HCT116 (cell line): ENCODE results near the gene FADS1. TPM values are rescaled to one million over a fixed set of nuclear protein-coding genes. Genes with fewer than 3 reads are reported as not detected.

Source experiments
- ATAC-seq: fragments of 200-7000 bp; cut with Tn5 transposase; 2 replicates; pipeline ENCODE4 v1.9.1; 2020; ENCODE audit warnings: mild to moderate bottlenecking, moderate library complexity
- BruUV-seq: library from RNA; stranded (reverse); fragments of 400-500 nt; replicated peaks from 2 replicates; lab custom pipeline; 2021; lab: Mats Ljungman, UMichigan
- CTCF ChIA-PET: fragments of 300-600 bp; sonication (Branson Sonifier 250); formaldehyde crosslinking; loops from one replicate; lab custom pipeline; 2021; ENCODE audit warnings: antibody characterized with exemption; lab: Charles Lee
- POLR2A ChIA-PET: fragments of 300-600, 350-600 bp; sonication (Branson Sonifier 250); formaldehyde crosslinking; loops from one replicate; lab custom pipeline; 2021; ENCODE audit warnings: antibody characterized with exemption; lab: Charles Lee
- RAD21 ChIA-PET, 2 experiments: fragments of 300-600 bp; sonication (Branson Sonifier 250); formaldehyde crosslinking; loops; one replicate each; lab custom pipeline; 2023; ENCODE audit warnings: low total read pairs in 2 of 2; ENCODE audit not compliant: uncharacterized antibody in 2 of 2, unreplicated experiment in 2 of 2, low non-redundant PET in 1 of 2; lab: Charles Lee
- DNase-seq: peaks from one replicate; pipeline ENCODE4 v3.0.0-alpha.2; 2010; ENCODE audit warnings: low read depth, low spot score
- H2AFZ ChIP-seq: fragments of 200-600 bp; shearing (Covaris generic), sonication (generic); 2 replicates; pipeline ENCODE4 v1.6.1; 2017; ENCODE audit warnings: low read depth, mixed run types, mixed read lengths, antibody characterized with exemption, low read length; ENCODE audit not compliant: poor library complexity, severe bottlenecking
- H3K27ac ChIP-seq: 2 replicates; pipeline ENCODE4 v1.5.1; 2012; ENCODE audit warnings: low read depth, low read length
- H3K27me3 ChIP-seq: fragments of 200-600 bp; sonication (generic); 2 replicates; pipeline ENCODE4 v1.6.1; 2016; ENCODE audit warnings: mixed run types, low read length, mixed read lengths; ENCODE audit not compliant: insufficient read depth
- H3K36me3 ChIP-seq, 2 experiments: fragments of 200-500 bp in 1 of 2; fragments of 200-600 bp in 1 of 2; sonication (Bioruptor generic) in 1 of 2; sonication (generic) in 1 of 2; 2 replicates each; pipeline versions ENCODE4 v1.5.1 to v1.6.1; 2014 to 2016; ENCODE audit warnings: low read length in 2 of 2, inconsistent platforms in 1 of 2, mixed read lengths in 1 of 2, mixed run types in 1 of 2; ENCODE audit not compliant: insufficient read depth in 2 of 2, control insufficient read depth in 1 of 2
- H3K4me1 ChIP-seq, 2 experiments: fragments of 200-600 bp in 1 of 2; sonication (generic) in 1 of 2; 2 replicates each; pipeline versions ENCODE4 v1.5.1 to v1.6.1; 2012 to 2017; ENCODE audit warnings: low read length in 2 of 2, inconsistent platforms in 1 of 2, mild to moderate bottlenecking in 1 of 2, mixed read lengths in 1 of 2, mixed run types in 1 of 2, moderate library complexity in 1 of 2; ENCODE audit not compliant: insufficient read depth in 2 of 2, control insufficient read depth in 1 of 2
- H3K4me2 ChIP-seq: fragments of 200-600 bp; sonication (generic); 2 replicates; pipeline ENCODE4 v1.6.1; 2017; ENCODE audit warnings: mixed run types, low read length, mixed read lengths
- H3K4me3 ChIP-seq, 2 experiments: fragments of 200-600 bp in 1 of 2; sonication (generic) in 1 of 2; replicated peaks in 1 of 2; 2 replicates each; pipeline ENCODE4 v1.5.1; 2011 to 2016; ENCODE audit warnings: low read length in 2 of 2, control low read depth in 1 of 2, low read depth in 1 of 2, mild to moderate bottlenecking in 1 of 2, mixed read lengths in 1 of 2, mixed run types in 1 of 2
- H3K79me2 ChIP-seq: fragments of 200-600 bp; sonication (generic); 2 replicates; pipeline ENCODE4 v1.6.1; 2017; ENCODE audit warnings: mild to moderate bottlenecking, mixed run types, low read length, moderate library complexity, mixed read lengths; ENCODE audit not compliant: insufficient read depth
- H3K9ac ChIP-seq: fragments of 200-600 bp; sonication (generic); 2 replicates; pipeline ENCODE4 v1.6.1; 2016; ENCODE audit warnings: low read length, mixed read lengths
- H3K9me2 ChIP-seq: fragments of 200-600 bp; sonication (generic), shearing (Covaris generic); 2 replicates; pipeline ENCODE4 v1.6.1; 2017; ENCODE audit warnings: mixed run types, mild to moderate bottlenecking, moderate library complexity; ENCODE audit not compliant: insufficient read depth
- H3K9me3 ChIP-seq, 2 experiments: fragments of 200-500 bp in 1 of 2; fragments of 200-600 bp in 1 of 2; sonication (Bioruptor generic) in 1 of 2; sonication (generic) in 1 of 2; 2 replicates each; pipeline ENCODE4 v1.6.1; 2014 to 2017; ENCODE audit warnings: low read length in 2 of 2, mixed read lengths in 2 of 2, inconsistent platforms in 1 of 2, low read depth in 1 of 2, mild to moderate bottlenecking in 1 of 2, mixed run types in 1 of 2, moderate library complexity in 1 of 2; ENCODE audit not compliant: control insufficient read depth in 1 of 2, insufficient read depth in 1 of 2
- H4K20me1 ChIP-seq: fragments of 200-600 bp; sonication (generic), shearing (Covaris generic); 2 replicates; pipeline ENCODE4 v1.6.1; 2017; ENCODE audit warnings: mixed run types, mild to moderate bottlenecking, moderate library complexity; ENCODE audit not compliant: insufficient read depth
- CEBPB ChIP-seq: IDR thresholded peaks from 2 replicates; pipeline ENCODE4 v1.6.1; 2012; ENCODE audit warnings: low read depth
- EGR1 ChIP-seq: IDR thresholded peaks from 2 replicates; pipeline ENCODE4 v1.6.1; 2012; ENCODE audit warnings: low read depth
- EZH2 ChIP-seq: fragments of 200-600 bp; sonication (generic); IDR thresholded peaks from 2 replicates; pipeline ENCODE4 v1.6.1; 2017; ENCODE audit warnings: antibody characterized with exemption, mixed run types
- POLR2AphosphoS5 ChIP-seq: IDR thresholded peaks from 2 replicates; pipeline ENCODE4 v1.6.1; 2011; ENCODE audit warnings: mild to moderate bottlenecking, low read depth, low read length, moderate library complexity
- SP1 ChIP-seq: IDR thresholded peaks from 2 replicates; pipeline ENCODE4 v1.6.1; 2012; ENCODE audit warnings: low read depth
- TCF7L2 ChIP-seq: IDR thresholded peaks from 2 replicates; pipeline ENCODE4 v1.7.0; 2011; ENCODE audit warnings: borderline replicate concordance, inconsistent platforms; ENCODE audit not compliant: insufficient read depth, insufficient read length; ENCODE audit errors: extremely low read depth
- YY1 ChIP-seq: IDR thresholded peaks from 2 replicates; pipeline ENCODE4 v1.6.1; 2011; ENCODE audit warnings: low read length, low read depth, moderate library complexity, mild to moderate bottlenecking; ENCODE audit not compliant: insufficient replicate concordance; ENCODE audit errors: extremely low read depth
- ZFX ChIP-seq: fragments of 450-650 bp; IDR thresholded peaks from 2 replicates; pipeline ENCODE4 v1.6.1; 2017
- intact Hi-C: fragments of 100-400 bp; cut with micrococcal nuclease; formaldehyde crosslinking; loops from 2 replicates; pipeline ENCODE4 v1.10.0; 2022
- total RNA-seq: library from RNA; stranded (reverse); gene quantifications from one replicate; pipeline ENCODE4 v1.2.1, GENCODE V29; 2021; ENCODE audit not compliant: unreplicated experiment
- TF ChIP-seq, protein P1 (sequence below), 3 experiments: fragments of 200-600 bp in 1 of 3; sonication (generic) in 1 of 3; IDR thresholded peaks in 2 of 3; conservative IDR thresholded peaks in 1 of 3; 2 replicates each; pipeline ENCODE4 v1.5.1; 2012 to 2017; ENCODE audit warnings: low read depth in 2 of 3, low read length in 2 of 3, antibody characterized with exemption in 1 of 3, borderline replicate concordance in 1 of 3, control low read depth in 1 of 3, mild to moderate bottlenecking in 1 of 3, mixed read lengths in 1 of 3, mixed run types in 1 of 3, moderate library complexity in 1 of 3; ENCODE audit not compliant: insufficient read depth in 1 of 3
- TF ChIP-seq, protein P2 (sequence below): IDR thresholded peaks from 2 replicates; pipeline ENCODE4 v1.6.1; 2012

Gene FADS1
- total RNA-seq, 1 experiment from 2014 or later = 56.6 TPM

DNA sequence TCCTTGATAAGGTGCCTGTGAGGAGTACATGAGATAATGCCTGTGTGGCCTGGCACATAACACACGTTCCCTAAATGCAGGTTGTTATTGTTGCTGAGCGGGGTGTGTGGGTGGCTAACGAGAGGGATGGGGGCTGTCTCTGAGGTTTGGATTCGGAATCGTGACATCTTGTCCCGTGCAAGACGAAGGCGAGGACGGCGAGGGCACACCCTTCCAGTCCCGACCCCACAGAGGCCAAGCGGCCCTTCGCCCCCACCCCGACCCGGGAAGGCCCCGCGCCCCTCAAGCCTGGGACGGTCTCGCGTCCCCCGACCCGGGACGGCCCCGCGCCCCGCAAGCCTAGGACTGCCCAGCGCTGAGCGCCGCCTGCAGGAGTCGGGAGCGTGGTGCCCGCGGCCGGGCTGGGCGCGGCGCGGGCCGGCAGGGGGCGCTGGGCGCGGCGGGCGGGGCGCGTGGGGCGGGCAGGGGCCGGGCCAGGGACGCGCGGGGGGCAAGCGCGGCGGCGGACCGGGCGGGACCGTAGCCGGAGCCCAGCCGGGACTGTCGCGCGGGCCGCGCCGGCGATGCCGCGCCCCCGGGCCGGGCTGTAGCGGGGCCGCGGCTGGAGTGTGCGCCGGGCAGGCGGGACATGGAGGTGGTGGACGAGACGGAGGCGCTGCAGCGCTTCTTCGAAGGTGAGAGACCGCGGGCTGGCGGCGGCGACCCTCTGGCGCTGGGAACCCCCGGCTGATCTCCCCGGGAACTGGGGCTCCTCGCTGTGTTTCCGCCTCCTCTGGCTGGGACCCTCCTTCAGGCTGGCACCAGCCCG lies 64.5 kb downstream of the FADS1 start, which contains the start of gene MYRF:
MYRF (plus strand) TSS at position 520 of the 808 bp plus-strand sequence; CDS start at position 629, 109 bp downstream.
- ChIA-PET CTCF (no interaction called here), POLR2A (no interaction called here), RAD21 (no interaction called here)
- Histone ChIP-seq H3K4me2 (peak within 1 kb of the TSS; percentile 99), H3K79me2 (peaks cover 42% of the 10 kb centered on the region; the same call in 1 of the 2 replicates), H3K4me1 (peaks cover 29 to 67% of the 10 kb centered on the region in 2 experiments), H3K4me3 (peak within 1 kb of the TSS; percentile 63 to 87), H2AFZ (peak within 1 kb of the TSS; percentile 74), H3K9me3 (no peaks in the 10 kb centered on the region), H3K36me3 (no peaks in the 10 kb centered on the region), H3K27ac (peak within 1 kb of the TSS; percentile 71), H4K20me1 (no peaks in the 10 kb centered on the region), H3K9me2 (no peaks in the 10 kb centered on the region), H3K9ac (peak within 1 kb of the TSS; percentile 82), H3K27me3 (no peaks in the 10 kb centered on the region)
- intact Hi-C loops = loop anchor here (1.0 kb wide), 1 partner anchor 24 kb away; no protein-coding TSS in a partner anchor
- TF ChIP-seq EZH2 = no peak
- TF ChIP-seq CEBPB = no peak
- TF ChIP-seq POLR2AphosphoS5 = peak; percentile 44; the same call in 1 of the 2 replicates
- no peak for TF ChIP-seq TCF7L2
- TF ChIP-seq ZFX = 0 out of 2 replicates have a peak, but pooled peaks have one; percentile 8
- TF ChIP-seq, protein P1, sequence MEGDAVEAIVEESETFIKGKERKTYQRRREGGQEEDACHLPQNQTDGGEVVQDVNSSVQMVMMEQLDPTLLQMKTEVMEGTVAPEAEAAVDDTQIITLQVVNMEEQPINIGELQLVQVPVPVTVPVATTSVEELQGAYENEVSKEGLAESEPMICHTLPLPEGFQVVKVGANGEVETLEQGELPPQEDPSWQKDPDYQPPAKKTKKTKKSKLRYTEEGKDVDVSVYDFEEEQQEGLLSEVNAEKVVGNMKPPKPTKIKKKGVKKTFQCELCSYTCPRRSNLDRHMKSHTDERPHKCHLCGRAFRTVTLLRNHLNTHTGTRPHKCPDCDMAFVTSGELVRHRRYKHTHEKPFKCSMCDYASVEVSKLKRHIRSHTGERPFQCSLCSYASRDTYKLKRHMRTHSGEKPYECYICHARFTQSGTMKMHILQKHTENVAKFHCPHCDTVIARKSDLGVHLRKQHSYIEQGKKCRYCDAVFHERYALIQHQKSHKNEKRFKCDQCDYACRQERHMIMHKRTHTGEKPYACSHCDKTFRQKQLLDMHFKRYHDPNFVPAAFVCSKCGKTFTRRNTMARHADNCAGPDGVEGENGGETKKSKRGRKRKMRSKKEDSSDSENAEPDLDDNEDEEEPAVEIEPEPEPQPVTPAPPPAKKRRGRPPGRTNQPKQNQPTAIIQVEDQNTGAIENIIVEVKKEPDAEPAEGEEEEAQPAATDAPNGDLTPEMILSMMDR (IDR thresholded peaks at IDR 0.05 in 2 of 3, conservative IDR thresholded peaks at IDR 0.05 in 1 of 3; ENCODE audit: borderline replicate concordance in 1 of 3, insufficient read depth in 1 of 3, low read depth in 2 of 3, low read length in 2 of 3) = peak in 2 of 3 experiments; percentile 49 to 51; a peak in 4 of 6 replicates
- TF ChIP-seq EGR1 = no peak
- TF ChIP-seq, protein P2, sequence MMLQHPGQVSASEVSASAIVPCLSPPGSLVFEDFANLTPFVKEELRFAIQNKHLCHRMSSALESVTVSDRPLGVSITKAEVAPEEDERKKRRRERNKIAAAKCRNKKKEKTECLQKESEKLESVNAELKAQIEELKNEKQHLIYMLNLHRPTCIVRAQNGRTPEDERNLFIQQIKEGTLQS = no peak
- TF ChIP-seq YY1 = peak; percentile 18
- TF ChIP-seq SP1 = no peak
- DNase-seq (no peak), ATAC-seq (peak; percentile 79)
- no TSS peak for BruUV-seq
